Measurements from ENCODE around the gene SUN2. TPM values are rescaled to one million over a fixed set of nuclear protein-coding genes. Genes with fewer than 3 reads are reported as not detected.

Gene SUN2
- total RNA-seq, 4 donors from 2014 or later = 417 to 598 (median 449) TPM

- 85% methylated on average over 14 of the region's 16 CpGs for WGBS
- Histone ChIP-seq H3K36me3 (no peaks in the 10 kb centered on the region), H3K4me3 (no peak overlapping the region), H3K4me1 (peaks cover 0 to 14% (median 13%) of the 10 kb centered on the region in 4 donors), H3K27me3 (peaks cover 0 to 4% (median 0%) of the 10 kb centered on the region in 4 donors), H3K27ac (replicated peaks in 1 of 4) (no peak overlapping the region), H3K9me3 (no peaks in the 10 kb centered on the region)
- DNase-seq (ENCODE audit: extremely low spot score) = no peak
- no peak for TF ChIP-seq POLR2AphosphoS5 (IDR thresholded peaks at IDR 0.05)
- no peak for TF ChIP-seq EP300 (IDR thresholded peaks at IDR 0.05)
- TF ChIP-seq CTCF (IDR thresholded peaks at IDR 0.05) = no peak
- no peak for TF ChIP-seq POLR2A (IDR thresholded peaks at IDR 0.05; ENCODE audit: low read depth)
- intact Hi-C loops (cut with DNase I) = loop anchor here (10.0 kb wide), 1 partner anchor 354 kb away; no protein-coding TSS in a partner anchor
Observed at GRCh38 chr22:38770257-38770949, 14.6 kb upstream of the SUN2 start.

- Histone ChIP-seq H3K9me3 (no peaks in the 10 kb centered on the region), H3K4me1 (peaks cover 0 to 17% (median 14%) of the 10 kb centered on the region in 4 donors), H3K27ac (replicated peaks in 1 of 4) (no peak overlapping the region), H3K36me3 (no peaks in the 10 kb centered on the region), H3K27me3 (peaks cover 0 to 4% (median 0%) of the 10 kb centered on the region in 4 donors), H3K4me3 (no peak overlapping the region)
- WGBS = 94% methylated on average over 11 of the region's 11 CpGs
- TF ChIP-seq EP300 (IDR thresholded peaks at IDR 0.05) = no peak
- TF ChIP-seq CTCF (IDR thresholded peaks at IDR 0.05) = no peak
- no peak for TF ChIP-seq POLR2A (IDR thresholded peaks at IDR 0.05; ENCODE audit: low read depth)
- TF ChIP-seq POLR2AphosphoS5 (IDR thresholded peaks at IDR 0.05) = no peak
- no peak for DNase-seq (ENCODE audit: extremely low spot score)
- intact Hi-C loops (cut with DNase I) = loop anchor here (2.0 to 5.0 kb wide), 2 partner anchors 74 to 101 kb away; partner anchors contain the start of gene NPTXR
Observed at GRCh38 chr22:38768036-38768435, 12.2 kb upstream of the SUN2 start.

GRCh38 chr22:38767313-38767712 is 11.5 kb upstream of the SUN2 start:
- no peak overlapping the region for H3K4me3 ChIP-seq
- H3K27me3 ChIP-seq = peaks cover 0 to 4% (median 0%) of the 10 kb centered on the region in 4 donors
- H3K36me3 ChIP-seq = no peaks in the 10 kb centered on the region
- intact Hi-C loops (cut with DNase I) = loop anchor here (5.0 kb wide), 1 partner anchor 75 kb away; the partner anchor contains the start of gene NPTXR
- 60% methylated on average over 1 of the region's 9 CpGs for WGBS
- no peaks in the 10 kb centered on the region for H3K9me3 ChIP-seq
- H3K27ac ChIP-seq (replicated peaks in 1 of 4) = no peak overlapping the region
- DNase-seq (ENCODE audit: extremely low spot score) = no peak
- peaks cover 0 to 17% (median 14%) of the 10 kb centered on the region in 4 donors for H3K4me1 ChIP-seq
- no peak for TF ChIP-seq POLR2A (IDR thresholded peaks at IDR 0.05; ENCODE audit: low read depth)
- no peak for TF ChIP-seq CTCF (IDR thresholded peaks at IDR 0.05)
- no peak for TF ChIP-seq POLR2AphosphoS5 (IDR thresholded peaks at IDR 0.05)
- TF ChIP-seq EP300 (IDR thresholded peaks at IDR 0.05) = no peak

GRCh38 chr22:38766076-38766777 is 10.4 kb upstream of the SUN2 start:
- Histone ChIP-seq H3K36me3 (no peaks in the 10 kb centered on the region), H3K4me1 (peaks cover 0 to 17% (median 14%) of the 10 kb centered on the region in 4 donors), H3K4me3 (no peak overlapping the region), H3K27me3 (peaks cover 0 to 4% (median 0%) of the 10 kb centered on the region in 4 donors), H3K27ac (replicated peaks in 1 of 4) (no peak overlapping the region), H3K9me3 (no peaks in the 10 kb centered on the region)
- no peak for DNase-seq (ENCODE audit: extremely low spot score)
- TF ChIP-seq POLR2AphosphoS5 (IDR thresholded peaks at IDR 0.05) (peak; percentile 36 to 40), POLR2A (IDR thresholded peaks at IDR 0.05; ENCODE audit: low read depth) (no peak), EP300 (IDR thresholded peaks at IDR 0.05) (no peak), CTCF (IDR thresholded peaks at IDR 0.05) (peak; percentile 45 to 74 (median 53))
- intact Hi-C loops (cut with DNase I) = loop anchor here (5.0 kb wide), 1 partner anchor 76 kb away; the partner anchor contains the start of gene NPTXR
- WGBS = 51% methylated on average over 14 of the region's 14 CpGs
